HepG2 (cell line): ENCODE measurements around the gene SP3. TPM values are rescaled to one million over a fixed set of nuclear protein-coding genes. Genes with fewer than 3 reads are reported as not detected.

Experiments used
- ATAC-seq: fragments of 200-7000 bp; cut with Tn5 transposase; 3 replicates; pipeline ENCODE4 v1.9.1; 2020; ENCODE audit warnings: mild to moderate bottlenecking, moderate library complexity
- BruUV-seq: library from RNA; stranded (reverse); fragments of 400-500 nt; replicated peaks from 2 replicates; lab custom pipeline; 2021; lab: Mats Ljungman, UMichigan
- CTCF ChIA-PET: fragments of 300-600 bp; formaldehyde crosslinking; extraction: SDS; loops from one replicate; lab custom pipeline; 2021; ENCODE audit warnings: low total read pairs, inconsistent platforms, low intra/inter-chr PET ratio; lab: Yijun Ruan, JAX
- POLR2A ChIA-PET: fragments of 350-600 bp; sonication (Branson Sonifier 250); formaldehyde crosslinking; loops from one replicate; lab custom pipeline; 2020; ENCODE audit warnings: antibody characterized with exemption, inconsistent platforms; lab: Yijun Ruan, JAX
- DNase-seq: peaks from one replicate; pipeline ENCODE4 v3.0.0-alpha.2; 2015; ENCODE audit warnings: low spot score
- FAIRE-seq: peaks from 3 replicates; lab custom pipeline; 2011; peaks lifted over from hg19 to GRCh38; lab: Jason Lieb, UNC
- H2AFZ ChIP-seq: one replicate; pipeline ENCODE4 v1.6.1; 2011; ENCODE audit warnings: low read length, inconsistent platforms
- H3K27ac ChIP-seq: fragments of 300-600 bp; 3 replicates; pipeline ENCODE4 v1.8.0; 2011; ENCODE audit warnings: mixed run types, mild to moderate bottlenecking, mixed read lengths, low read length, inconsistent platforms; ENCODE audit not compliant: insufficient read depth; ENCODE audit errors: extremely low read length
- H3K27me3 ChIP-seq, 2 experiments: fragments of 200-600 bp in 1 of 2; 2 replicates in 1 of 2; 3 replicates in 1 of 2; pipeline versions ENCODE4 v1.6.0 to v1.8.0; 2011; ENCODE audit warnings: low read length in 2 of 2, mild to moderate bottlenecking in 2 of 2, moderate library complexity in 2 of 2, inconsistent platforms in 1 of 2; ENCODE audit not compliant: insufficient read depth in 2 of 2, control insufficient read depth in 1 of 2
- H3K36me3 ChIP-seq, 2 experiments: fragments of 200-600 bp in 1 of 2; replicated peaks in 1 of 2; 2 replicates in 1 of 2; 3 replicates in 1 of 2; pipeline versions ENCODE4 v1.5.1 to v1.8.0; 2011; ENCODE audit warnings: low read length in 2 of 2, inconsistent platforms in 1 of 2; ENCODE audit not compliant: insufficient read depth in 2 of 2, control insufficient read depth in 1 of 2
- H3K4me1 ChIP-seq: 2 replicates; pipeline ENCODE4 v1.5.1; 2012; ENCODE audit warnings: low read length, inconsistent platforms; ENCODE audit not compliant: insufficient read depth
- H3K4me2 ChIP-seq: 2 replicates; pipeline ENCODE4 v1.6.0; 2011; ENCODE audit warnings: low read depth, low read length, inconsistent platforms
- H3K4me3 ChIP-seq, 3 experiments: fragments of 200-600 bp in 1 of 3; sonication (generic), shearing (Covaris generic) in 1 of 3; replicated peaks in 1 of 3; 2 replicates each; pipeline ENCODE4 v1.5.1; 2011 to 2016; ENCODE audit warnings: low read length in 3 of 3, inconsistent platforms in 2 of 3, low read depth in 2 of 3, mild to moderate bottlenecking in 2 of 3, control low read depth in 1 of 3, mixed read lengths in 1 of 3; ENCODE audit not compliant: insufficient read depth in 1 of 3
- H3K79me2 ChIP-seq: one replicate; pipeline ENCODE4 v1.6.1; 2011; ENCODE audit warnings: low read length, inconsistent platforms; ENCODE audit not compliant: insufficient read depth
- H3K9ac ChIP-seq: 2 replicates; pipeline ENCODE4 v1.6.0; 2011; ENCODE audit warnings: mild to moderate bottlenecking, low read depth, low read length, inconsistent platforms; ENCODE audit not compliant: insufficient read depth
- H3K9me3 ChIP-seq: 2 replicates; pipeline ENCODE4 v1.5.1; 2012; ENCODE audit warnings: mild to moderate bottlenecking, low read length
- H4K20me1 ChIP-seq: 2 replicates; pipeline ENCODE4 v1.6.0; 2011; ENCODE audit warnings: inconsistent platforms, mild to moderate bottlenecking, low read length, moderate library complexity; ENCODE audit not compliant: insufficient read depth
- AGO2 ChIP-seq: fragments of 200-400 bp; formaldehyde crosslinking; optimal IDR thresholded peaks from 2 replicates; pipeline ENCODE3; 2017; ENCODE audit warnings: mild to moderate bottlenecking, low read depth, low read length, moderate library complexity
- ARNT ChIP-seq: fragments of 450-650 bp; IDR thresholded peaks from 2 replicates; pipeline ENCODE4 v1.6.1; 2017
- BATF2 ChIP-seq: sonication (generic); formaldehyde crosslinking; IDR thresholded peaks from 2 replicates; pipeline ENCODE4 v1.8.0; 2022; ENCODE audit warnings: mild to moderate bottlenecking, missing genetic modification reagents, moderate library complexity
- CREB3 ChIP-seq: sonication (generic); formaldehyde crosslinking; IDR thresholded peaks from 2 replicates; pipeline ENCODE4 v1.5.0; 2020; ENCODE audit warnings: missing genetic modification reagents
- ELF1 ChIP-seq: sonication (generic); formaldehyde crosslinking; IDR thresholded peaks from 2 replicates; pipeline ENCODE4 v1.4.0; 2020; ENCODE audit warnings: missing genetic modification reagents
- GATAD1 ChIP-seq: IDR thresholded peaks from 2 replicates; pipeline ENCODE4 v1.6.1; 2016; ENCODE audit warnings: missing genetic modification reagents, missing compliant biosample characterization
- HOXA5 ChIP-seq: sonication (generic); formaldehyde crosslinking; IDR thresholded peaks from 2 replicates; pipeline ENCODE4 v1.4.0; 2020; ENCODE audit warnings: missing genetic modification reagents
- NBN ChIP-seq: fragments of 450-650 bp; conservative IDR thresholded peaks from 2 replicates; pipeline ENCODE4 v1.6.1; 2017
- NCOR1 ChIP-seq: fragments of 200-600 bp; sonication (generic); IDR thresholded peaks from 2 replicates; pipeline ENCODE4 v1.7.0; 2017; ENCODE audit warnings: antibody characterized with exemption, low read length, borderline replicate concordance
- TRIM24 ChIP-seq: sonication (generic); formaldehyde crosslinking; IDR thresholded peaks from 2 replicates; pipeline ENCODE4 v1.8.0; 2022; ENCODE audit warnings: mild to moderate bottlenecking, missing genetic modification reagents
- ZC3H4 ChIP-seq: sonication (generic); formaldehyde crosslinking; IDR thresholded peaks from 2 replicates; pipeline ENCODE4 v1.4.0; 2020; ENCODE audit warnings: missing genetic modification reagents, borderline replicate concordance
- ZKSCAN8 ChIP-seq: IDR thresholded peaks from 2 replicates; pipeline ENCODE4 v1.6.1; 2016; ENCODE audit warnings: borderline replicate concordance, missing genetic modification reagents, missing compliant biosample characterization
- ZMAT3 ChIP-seq: sonication (generic); formaldehyde crosslinking; conservative IDR thresholded peaks from 2 replicates; pipeline ENCODE4 v1.7.0; 2021; ENCODE audit warnings: missing genetic modification reagents
- ZNF660 ChIP-seq: sonication (generic); formaldehyde crosslinking; IDR thresholded peaks from 2 replicates; pipeline ENCODE4 v1.5.1; 2020; ENCODE audit warnings: mild to moderate bottlenecking, low read depth, missing genetic modification reagents, borderline replicate concordance
- ZNF7 ChIP-seq: IDR thresholded peaks from 2 replicates; pipeline ENCODE4 v1.6.1; 2016; ENCODE audit warnings: missing biosample characterization, missing genetic modification reagents
- ZSCAN9 ChIP-seq: IDR thresholded peaks from 2 replicates; pipeline ENCODE4 v1.6.1; 2016; ENCODE audit warnings: borderline replicate concordance
- WGBS: methylation state at CpG from one replicate; pipeline ENCODE4 v1.1.6; 2017; ENCODE audit warnings: low lambda C conversion rate; 5-methylcytosine and 5-hydroxymethylcytosine counted together
- in situ Hi-C: cut with HindIII; loops from 2 replicates; pipeline ENCODE4 v1.10.0; 2017; ENCODE audit warnings: low pct_unique_long_range_greater_than_20kb; ENCODE audit not compliant: extremely low pct_ligation_motif_present
- intact Hi-C: fragments of 100-400 bp; cut with micrococcal nuclease; formaldehyde crosslinking; loops from one replicate; pipeline ENCODE4 v1.10.0; 2022; ENCODE audit not compliant: unreplicated experiment
- polyA plus RNA-seq, 8 experiments: library from polyadenylated mRNA; depleted of rRNA in 3 of 8; stranded (reverse) in 7 of 8; unstranded in 1 of 8; fragments of >200 nt; fragmentation: Illumina TruSeq in 4 of 8; extraction: Trizol in 4 of 8; gene quantifications; 2 replicates each; pipeline versions ENCODE4 v1.2.1 to v1.2.3, GENCODE V29; 2011 to 2016; ENCODE audit warnings: low read depth in 4 of 8, missing spikeins in 1 of 8, mixed read lengths in 1 of 8; ENCODE audit not compliant: insufficient read depth in 1 of 8
- total RNA-seq, 5 experiments: library from RNA; depleted of rRNA; stranded (reverse); fragments of >200 nt; fragmentation: Illumina TruSeq; extraction: Trizol; gene quantifications; 2 replicates each; pipeline ENCODE4 v1.2.3, GENCODE V29; 2016; ENCODE audit warnings: low read depth in 1 of 5
- TF ChIP-seq, protein P1 (sequence below): sonication (generic); formaldehyde crosslinking; IDR thresholded peaks from 2 replicates; pipeline ENCODE4 v1.8.1; 2023; ENCODE audit warnings: mild to moderate bottlenecking, moderate library complexity, missing genetic modification reagents
- TF ChIP-seq, protein P2 (sequence below): sonication (generic); formaldehyde crosslinking; IDR thresholded peaks from 2 replicates; pipeline ENCODE4 v1.5.1; 2020; ENCODE audit warnings: missing genetic modification reagents, mild to moderate bottlenecking, borderline replicate concordance
- TF ChIP-seq, protein P3 (sequence below), 2 experiments: fragments of 450-650 bp in 1 of 2; sonication (generic) in 1 of 2; formaldehyde crosslinking; IDR thresholded peaks; 2 replicates each; pipeline versions ENCODE4 v1.5.0 to v1.8.0; 2020 to 2022; ENCODE audit warnings: mild to moderate bottlenecking in 1 of 2, missing genetic modification reagents in 1 of 2

Gene SP3
- total and polyA plus RNA-seq, 2 of the 13 experiments (the other 11 are each of a cell fraction or from before 2014, with no cell fraction given), result 57.3 to 132 TPM

DNA sequence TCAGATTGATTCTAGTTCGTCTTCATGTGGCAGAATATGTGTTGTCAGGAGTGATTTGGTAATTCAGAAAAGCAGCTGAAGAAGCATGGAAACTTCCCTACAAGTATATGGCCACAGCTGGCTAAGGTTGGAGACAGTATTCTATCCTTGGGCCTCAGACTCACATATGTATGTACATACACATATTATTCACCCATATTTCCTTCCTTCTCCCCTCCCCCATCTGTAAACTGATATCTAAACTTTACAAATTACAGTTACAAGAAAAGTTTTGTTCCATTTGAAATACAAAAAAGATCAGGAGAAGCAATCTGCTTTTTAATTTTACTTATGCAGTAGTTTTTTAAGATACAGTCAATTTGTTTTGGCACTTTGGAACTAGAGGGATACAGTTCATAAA is 3.1 kb downstream of the SP3 start (continued):
- no peak for TF ChIP-seq ZSCAN9 (CRISPR knock-in tag)
- TF ChIP-seq, protein P1, sequence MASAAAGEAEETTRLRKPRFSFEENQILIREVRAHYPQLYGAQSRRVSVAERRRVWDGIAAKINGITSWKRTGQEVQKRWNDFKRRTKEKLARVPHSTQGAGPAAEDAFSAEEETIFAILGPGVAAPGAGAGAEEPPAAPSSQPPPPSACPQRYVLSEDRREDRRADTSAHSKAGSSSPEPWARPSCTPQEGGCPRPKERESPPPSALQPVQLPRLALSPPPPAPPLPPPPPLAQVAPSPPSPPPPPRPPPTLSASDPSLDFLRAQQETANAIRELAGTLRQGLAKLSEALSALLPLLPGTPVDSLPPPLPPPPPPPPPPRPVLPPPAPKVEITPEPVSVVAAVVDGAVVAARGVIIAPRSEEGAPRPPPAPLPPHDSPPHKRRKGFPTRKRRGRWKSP (CRISPR knock-in tag), result no peak
- TF ChIP-seq TRIM24, result no peak
- no peak for TF ChIP-seq GATAD1 (CRISPR knock-in tag)
- 0 out of 2 replicates have a peak, but pooled peaks have one; percentile 6 for TF ChIP-seq HOXA5 (CRISPR knock-in tag)
- no peak for TF ChIP-seq NBN
- TF ChIP-seq ZC3H4 (CRISPR knock-in tag), result no peak
- TF ChIP-seq, protein P2, sequence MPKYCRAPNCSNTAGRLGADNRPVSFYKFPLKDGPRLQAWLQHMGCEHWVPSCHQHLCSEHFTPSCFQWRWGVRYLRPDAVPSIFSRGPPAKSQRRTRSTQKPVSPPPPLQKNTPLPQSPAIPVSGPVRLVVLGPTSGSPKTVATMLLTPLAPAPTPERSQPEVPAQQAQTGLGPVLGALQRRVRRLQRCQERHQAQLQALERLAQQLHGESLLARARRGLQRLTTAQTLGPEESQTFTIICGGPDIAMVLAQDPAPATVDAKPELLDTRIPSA (CRISPR knock-in tag), result no peak
- no peak for TF ChIP-seq BATF2 (CRISPR knock-in tag)
- TF ChIP-seq ZNF660, result no peak
- TF ChIP-seq ZNF7 (CRISPR knock-in tag), result no peak
- no peak for TF ChIP-seq ZMAT3 (CRISPR knock-in tag)

DNA sequence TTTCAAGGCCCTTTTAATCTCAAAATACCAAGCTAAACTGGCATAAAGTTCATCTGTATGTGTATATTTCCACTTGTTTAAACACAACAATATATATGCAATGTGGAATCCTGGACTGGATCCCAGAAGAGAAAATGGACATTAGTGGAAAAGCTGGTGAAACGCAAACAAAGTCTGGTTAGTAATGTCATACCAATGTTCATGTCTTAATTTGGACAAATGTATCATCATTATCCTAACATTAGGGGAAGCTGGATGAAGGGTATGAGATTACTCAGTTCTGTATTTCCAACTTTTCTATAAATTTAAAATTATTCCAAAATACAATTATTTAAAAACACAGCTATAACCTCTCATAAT is 3.8 kb downstream of the SP3 start:
- Histone ChIP-seq H3K4me1 (peaks cover 55% of the 10 kb centered on the region), H3K79me2 (peaks cover 78% of the 10 kb centered on the region), H2AFZ (no peak overlapping the region), H4K20me1 (peaks cover 58% of the 10 kb centered on the region), H3K36me3 (peaks cover 0 to 13% of the 10 kb centered on the region in 2 experiments), H3K9me3 (no peaks in the 10 kb centered on the region), H3K27me3 (no peaks in the 10 kb centered on the region; a peak in 1 of 5 replicates), H3K27ac (peak overlapping the region; percentile 95), H3K4me2 (peak overlapping the region; percentile 78), H3K4me3 (peak overlapping the region in 2 of 3 experiments; percentile 83 to 85; a peak in 3 of 6 replicates), H3K9ac (no peak overlapping the region)
- intact Hi-C loops (loop anchor here (5.0 kb wide), 2 partner anchors 41 to 44 kb away; no protein-coding TSS in a partner anchor), in situ Hi-C loops (no loop called here)
- ATAC-seq (no peak), DNase-seq (peak; percentile 73), FAIRE-seq (no peak)
- no TSS peak for BruUV-seq
- ChIA-PET CTCF (no interaction called here), POLR2A (interaction anchor here (0.6 to 1.3 kb wide), 3 partner anchors 9 to 129 kb away, joined by 3 to 6 read pairs (median 4); no protein-coding TSS in a partner anchor)
- WGBS, result 68% methylated on average over 1 of the region's 1 CpG
- no peak for TF ChIP-seq AGO2
- TF ChIP-seq ELF1 (CRISPR knock-in tag), result no peak
- no peak for TF ChIP-seq ZKSCAN8 (CRISPR knock-in tag)
- TF ChIP-seq, protein P3, sequence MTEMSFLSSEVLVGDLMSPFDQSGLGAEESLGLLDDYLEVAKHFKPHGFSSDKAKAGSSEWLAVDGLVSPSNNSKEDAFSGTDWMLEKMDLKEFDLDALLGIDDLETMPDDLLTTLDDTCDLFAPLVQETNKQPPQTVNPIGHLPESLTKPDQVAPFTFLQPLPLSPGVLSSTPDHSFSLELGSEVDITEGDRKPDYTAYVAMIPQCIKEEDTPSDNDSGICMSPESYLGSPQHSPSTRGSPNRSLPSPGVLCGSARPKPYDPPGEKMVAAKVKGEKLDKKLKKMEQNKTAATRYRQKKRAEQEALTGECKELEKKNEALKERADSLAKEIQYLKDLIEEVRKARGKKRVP (CRISPR knock-in tag; IDR thresholded peaks at IDR 0.05), result 0 out of 4 replicates have a peak, but pooled peaks of 1 of the 2 experiments have one; percentile 23
- no peak for TF ChIP-seq CREB3
- TF ChIP-seq ARNT, result no peak
- TF ChIP-seq NCOR1, result peak; percentile 21; the same call in 1 of the 2 replicates
